NCI-H345 treated with DMSO at 0.1 percent for 48 hours (cell line): ENCODE results near the gene TTPAL.

Experiments
- DNase-seq: peaks from one replicate; lab custom pipeline; 2025; ENCODE audit not compliant: unreplicated experiment; lab: John Stamatoyannopoulos, UW

The TTPAL gene

DNA sequence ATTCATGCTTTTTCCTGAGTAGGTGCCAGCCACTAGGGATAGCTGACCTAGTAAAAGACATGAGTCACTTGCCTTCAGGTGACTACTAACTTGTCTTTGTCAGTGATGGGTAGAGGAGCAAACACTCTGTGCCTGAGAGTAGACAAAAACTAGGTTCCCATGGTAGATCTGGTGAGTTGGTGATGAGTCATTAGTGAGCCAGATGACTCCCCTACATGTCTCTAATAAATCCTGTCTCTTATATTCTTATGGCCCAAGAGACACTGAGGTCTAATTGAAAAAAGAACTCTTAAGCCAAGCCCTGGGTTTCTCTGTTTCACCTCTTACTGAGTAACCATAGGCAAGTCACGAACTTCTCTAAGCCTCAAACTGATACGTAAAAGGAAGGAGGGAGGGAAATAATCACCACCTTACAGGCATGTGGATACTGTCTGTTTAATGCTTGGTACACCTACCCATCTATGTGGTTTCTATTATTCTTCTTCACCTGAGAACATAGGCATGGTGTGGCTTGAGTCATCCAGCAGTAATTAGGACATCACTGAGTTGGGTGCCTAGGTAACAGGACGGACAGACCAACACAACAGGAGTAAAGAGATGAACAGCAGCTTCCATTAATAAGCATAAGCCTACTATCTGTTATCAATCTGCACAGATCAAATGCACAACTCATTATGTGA, 20.3 kb downstream of the TTPAL start:
- no peak for DNase-seq

DNA sequence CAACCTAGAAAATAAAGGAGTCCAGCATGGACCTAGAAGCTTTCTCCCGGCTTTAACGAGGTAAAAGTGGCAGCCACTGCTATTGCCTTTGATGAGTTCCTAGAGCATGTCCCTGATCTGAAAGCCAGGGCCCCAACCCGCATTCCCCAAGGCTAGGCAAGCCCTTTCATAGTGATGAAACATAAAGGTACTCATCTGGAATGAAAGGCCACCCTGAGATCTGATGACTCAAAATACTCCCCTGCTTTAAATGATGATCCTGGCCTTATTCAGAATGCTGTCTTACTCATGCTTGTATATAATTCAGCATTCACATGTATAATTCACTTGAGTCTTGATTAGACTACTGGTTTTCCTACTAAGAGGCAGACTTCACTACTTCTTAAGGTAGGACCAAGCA, 21.3 kb downstream of the TTPAL start:
- DNase-seq, result no peak

DNA sequence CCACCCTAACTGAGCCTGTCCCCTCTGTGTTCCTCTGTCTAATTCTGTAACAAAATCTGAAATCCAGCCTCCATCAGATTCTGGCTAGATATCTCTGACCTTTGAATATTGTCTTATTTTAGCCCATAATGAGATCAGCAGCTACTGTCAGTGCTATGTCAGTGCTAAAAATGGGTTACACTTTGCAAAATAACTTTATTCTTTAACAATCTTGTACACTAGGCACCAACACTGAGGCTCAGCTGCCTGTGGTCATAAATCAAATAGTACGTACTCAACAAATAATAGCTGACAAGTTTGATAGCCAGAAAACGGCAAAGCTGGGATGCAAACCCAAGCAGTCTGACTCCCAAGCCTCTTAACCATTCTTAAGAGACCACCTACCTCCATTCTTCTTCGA, 22.1 kb downstream of the TTPAL start:
- DNase-seq, result no peak

DNA sequence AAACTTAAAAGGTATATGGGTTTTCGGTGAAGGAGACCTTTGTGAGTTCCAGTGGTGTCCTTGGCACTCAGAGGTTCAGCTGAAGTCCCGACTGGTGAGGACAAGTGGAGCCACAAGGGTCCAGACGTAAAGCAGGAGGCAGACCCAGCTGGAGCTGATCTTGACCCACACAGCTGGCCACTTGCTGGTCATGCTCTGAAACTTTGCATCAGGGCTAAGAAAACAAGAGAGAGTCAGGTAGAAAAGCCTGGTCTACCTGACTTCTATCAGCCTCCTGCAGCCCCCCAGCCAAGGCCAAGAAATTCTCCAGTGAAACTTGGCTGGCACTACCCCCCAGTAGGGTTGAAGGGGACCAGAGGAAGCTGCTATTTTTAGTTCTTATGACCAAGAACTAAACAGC, 24.5 kb downstream of the TTPAL start:
- DNase-seq, result no peak

DNA sequence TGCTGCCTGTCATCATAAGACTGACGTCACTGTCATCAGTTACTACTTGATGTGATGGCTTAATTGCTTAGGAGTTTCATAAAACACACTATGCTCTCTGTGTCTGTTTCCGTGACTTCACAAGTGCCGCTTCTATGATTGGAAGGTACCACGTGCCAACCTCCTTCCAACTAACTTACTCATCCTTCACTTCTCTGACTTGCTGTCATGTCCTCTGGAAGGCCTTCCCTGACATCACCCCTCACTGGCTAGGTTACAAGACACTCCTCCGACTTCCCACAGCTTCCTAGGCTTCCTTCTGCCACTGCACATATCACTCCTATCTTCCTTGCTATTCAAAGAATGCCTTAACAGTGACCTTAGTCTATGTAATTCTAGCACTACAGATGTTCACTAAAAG, 25.8 kb downstream of the TTPAL start:
- DNase-seq, result no peak

DNA sequence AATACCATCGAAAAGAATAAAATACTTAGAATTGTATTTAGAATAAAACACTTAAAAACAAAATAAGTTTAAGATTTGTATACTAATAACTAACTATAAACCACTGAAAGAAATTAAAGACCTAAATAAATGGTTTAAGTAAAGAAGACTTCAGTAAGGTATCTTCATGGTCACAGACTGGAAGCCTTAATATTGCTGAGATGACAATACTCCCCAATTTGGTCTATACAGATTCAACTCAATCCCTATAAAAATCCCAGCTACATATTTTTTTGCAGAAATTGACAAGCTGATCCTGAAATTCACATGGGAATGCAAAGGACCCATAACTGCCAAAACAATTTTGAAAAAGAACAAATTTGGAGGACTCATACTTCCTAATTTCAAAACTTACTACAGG, 27.3 kb downstream of the TTPAL start:
- DNase-seq, result no peak

DNA sequence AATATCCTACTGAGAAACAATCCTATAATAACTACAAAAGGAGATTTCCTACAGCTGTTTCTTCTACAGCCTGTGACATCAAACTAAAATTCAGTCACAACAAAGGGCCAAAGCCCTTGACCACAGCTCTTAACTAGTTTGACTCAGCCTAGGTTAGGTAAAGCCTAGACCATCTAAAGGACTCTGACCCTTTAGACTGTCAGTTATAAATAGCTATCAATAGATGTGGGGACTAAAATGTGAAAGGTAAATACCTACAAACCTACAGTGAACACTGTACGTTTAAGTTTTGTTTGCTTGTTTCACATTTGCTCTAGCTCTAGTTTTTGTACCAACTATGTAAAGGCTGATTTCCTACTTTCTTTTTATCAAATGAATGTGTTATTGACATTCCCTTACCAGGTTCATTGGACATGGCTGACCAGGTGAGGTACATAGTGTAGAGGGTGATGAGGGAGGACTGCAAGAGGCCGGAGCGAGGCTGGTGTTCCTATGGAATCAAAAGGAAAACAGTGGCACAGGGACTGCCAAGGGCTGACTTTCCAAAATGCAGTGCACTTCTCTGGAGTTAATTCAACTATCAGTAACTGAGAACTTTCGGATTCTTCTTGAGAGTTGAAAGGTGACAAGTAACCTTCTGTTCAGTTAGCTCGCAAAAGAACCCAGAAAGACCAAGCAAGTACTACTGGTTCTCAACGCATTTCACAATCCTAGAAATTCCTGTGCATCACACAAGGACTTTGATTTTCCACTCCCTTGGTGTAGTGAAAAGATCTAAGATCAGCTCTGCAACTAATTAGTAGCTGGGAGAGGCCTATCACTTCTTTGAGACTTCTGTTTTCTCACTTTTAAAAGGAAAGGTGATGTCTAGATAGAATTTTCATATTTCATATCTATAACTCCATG, 29.0 kb downstream of the TTPAL start:
- no peak for DNase-seq

DNA sequence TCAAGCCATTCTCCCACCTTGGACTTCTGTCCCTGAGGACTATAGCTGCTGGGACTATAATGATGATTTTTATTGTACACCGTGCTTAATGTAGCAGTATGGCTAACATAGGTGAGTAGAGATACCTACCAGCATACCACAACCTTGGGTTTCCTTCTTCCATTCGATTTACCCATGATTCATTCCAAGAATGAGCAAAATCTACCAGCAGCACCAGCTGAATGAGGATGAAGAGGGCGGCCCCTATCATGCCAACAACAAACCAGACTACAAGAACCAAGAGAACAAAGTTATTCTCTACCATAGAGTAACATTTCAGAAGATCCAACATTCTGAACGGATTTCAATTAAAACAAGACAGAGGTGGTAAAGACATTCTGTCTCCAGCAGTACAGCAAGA, 34.1 kb downstream of the TTPAL start:
- no peak for DNase-seq

DNA sequence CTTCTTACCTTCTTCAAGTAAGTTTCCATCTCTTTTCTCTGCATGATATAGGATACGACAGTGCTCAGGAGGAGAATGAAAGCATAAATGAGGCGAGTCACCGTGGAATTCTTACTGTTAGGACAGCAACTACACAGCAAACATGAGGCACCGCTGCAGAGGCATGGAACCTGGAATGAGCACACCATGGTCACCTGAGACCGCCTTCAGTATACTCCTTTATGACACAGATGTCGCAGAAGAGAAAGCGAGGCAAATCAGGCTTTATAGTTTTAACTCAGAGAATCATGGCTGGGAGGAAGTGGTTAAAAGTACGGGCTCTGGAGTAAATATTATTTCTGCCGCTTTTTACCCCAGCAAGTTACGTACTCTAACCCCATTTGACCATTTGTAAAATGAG, 38.2 kb downstream of the TTPAL start:
- no peak for DNase-seq

DNA sequence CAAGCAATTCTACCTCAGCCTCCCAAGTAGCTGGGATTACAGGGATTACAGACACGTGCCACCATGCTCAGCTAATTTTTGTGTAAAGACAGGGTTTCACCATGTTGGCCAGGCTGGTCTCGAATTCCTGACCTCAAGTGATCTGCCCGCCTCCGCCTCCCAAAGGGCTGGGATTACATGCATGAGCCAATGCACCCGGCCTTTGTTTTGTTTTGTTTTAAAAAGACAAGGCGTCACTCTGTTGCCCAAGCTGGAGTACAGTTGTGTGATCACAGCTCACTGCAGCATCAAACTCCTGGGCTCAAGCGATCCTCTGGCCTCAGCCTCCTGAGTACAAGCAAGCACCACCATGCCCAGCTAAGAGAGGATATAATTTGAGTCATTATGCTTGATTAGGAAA, 40.8 kb downstream of the TTPAL start:
- no peak for DNase-seq

DNA sequence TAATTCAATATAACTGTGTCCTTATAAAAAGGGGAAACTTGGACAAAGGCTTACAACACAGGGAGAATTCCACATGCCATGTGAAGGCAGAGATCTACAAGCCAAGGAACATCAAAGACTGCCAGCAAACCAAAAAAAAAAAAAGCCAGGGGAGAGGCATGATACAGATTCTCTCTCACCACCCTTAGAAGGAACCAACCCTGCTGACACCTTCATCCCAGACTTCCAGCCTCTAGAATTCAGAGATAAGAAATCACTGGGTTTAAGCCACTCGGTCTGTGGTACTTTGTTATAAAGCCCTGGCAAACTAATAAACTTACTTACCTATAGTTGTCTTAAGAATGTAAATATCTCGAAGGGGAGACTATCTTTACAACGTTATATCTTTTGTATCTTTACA, 41.8 kb downstream of the TTPAL start:
- no peak for DNase-seq

DNA sequence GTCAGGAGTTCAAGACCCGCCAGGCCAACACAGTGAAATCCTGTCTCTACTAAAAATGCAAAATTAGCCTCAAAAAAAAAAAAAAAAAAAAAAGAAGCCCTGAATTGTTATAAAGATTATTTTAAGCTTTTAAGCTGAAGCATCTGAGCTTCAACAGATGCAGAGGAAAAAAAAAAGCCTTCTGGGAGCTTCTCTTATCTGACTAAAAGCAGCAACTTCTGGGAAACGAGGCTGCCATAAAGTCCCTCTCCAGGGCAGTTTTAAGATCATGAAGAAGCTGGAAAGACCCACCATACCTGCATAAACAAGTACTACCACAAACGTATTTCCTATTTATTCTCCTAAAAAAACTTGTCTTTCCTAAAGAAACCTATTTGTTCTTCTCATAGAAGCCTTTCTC, 42.6 kb downstream of the TTPAL start:
- DNase-seq, result no peak

DNA sequence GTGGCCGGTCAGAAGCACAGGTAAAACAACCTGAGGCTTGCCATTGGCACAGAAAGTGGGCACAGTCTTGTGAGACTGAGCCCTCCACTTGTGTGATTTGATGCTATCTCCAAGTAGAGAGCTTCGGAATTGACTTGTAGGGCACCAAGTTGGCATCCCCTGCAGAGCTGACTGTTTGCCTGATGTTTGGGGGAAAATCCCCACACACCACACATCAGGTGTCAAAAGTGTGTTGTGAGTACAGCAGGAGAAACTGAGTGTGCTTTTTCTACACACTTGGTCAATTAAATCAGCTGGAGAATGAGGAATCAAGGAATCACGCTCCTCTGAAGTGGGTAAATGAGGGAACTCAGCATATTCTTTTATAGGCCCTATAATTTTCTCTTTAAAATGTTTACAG, 45.2 kb downstream of the TTPAL start:
- no peak for DNase-seq

DNA sequence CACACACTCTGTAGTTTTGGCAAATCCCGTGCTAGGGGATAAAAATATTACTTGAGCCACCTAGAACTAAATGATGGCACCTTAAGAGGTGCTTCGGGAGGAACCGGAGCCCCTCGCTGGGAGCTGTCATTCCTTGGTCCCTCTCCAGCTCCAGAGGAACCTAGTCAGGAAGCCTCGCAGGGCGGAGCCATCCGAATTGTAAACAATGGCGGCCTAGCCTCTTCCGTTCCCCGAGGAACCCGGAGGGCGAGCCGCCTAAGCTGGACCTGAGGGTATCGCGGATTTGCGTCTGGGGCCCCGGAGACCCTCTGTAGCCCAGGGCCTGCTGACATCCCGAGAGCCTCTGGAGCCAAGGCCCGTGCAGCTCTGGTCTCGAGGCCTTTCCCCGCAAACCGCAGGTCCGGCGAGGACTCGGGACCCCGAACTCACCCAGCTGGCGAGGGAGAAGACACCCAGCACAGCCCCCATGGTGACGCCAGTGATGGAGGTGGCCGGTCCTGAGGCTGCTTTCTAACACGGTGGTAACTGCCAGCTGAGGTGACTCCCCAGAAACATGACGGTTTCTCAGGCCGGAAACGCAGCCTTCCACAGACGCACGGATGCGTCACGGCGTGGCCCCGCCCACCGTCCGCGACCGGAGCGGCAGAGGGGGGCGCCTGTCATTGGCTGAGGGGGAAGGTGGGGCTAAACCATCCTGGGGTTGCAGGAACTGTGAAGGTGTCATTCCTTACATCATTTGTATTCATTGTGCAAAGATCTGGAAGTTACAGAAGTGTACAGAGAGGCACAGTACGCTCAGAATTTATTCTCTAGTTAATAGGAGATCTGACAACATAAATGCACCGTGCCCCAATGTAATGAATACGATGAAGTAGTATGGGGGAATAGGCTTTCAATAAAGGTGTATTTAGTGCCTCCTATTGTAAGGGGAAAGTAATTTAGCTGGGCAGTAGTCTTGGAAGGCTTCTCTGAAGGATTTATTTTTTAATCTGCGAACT, 46.1 kb downstream of the TTPAL start, which contains the start of gene SERINC3:
Gene SERINC3, minus strand, starts transcription at position 587 of the 998 bp plus-strand sequence. Its CDS starts 119 bp downstream, at position 468.
- peak; percentile 93 for DNase-seq

DNA sequence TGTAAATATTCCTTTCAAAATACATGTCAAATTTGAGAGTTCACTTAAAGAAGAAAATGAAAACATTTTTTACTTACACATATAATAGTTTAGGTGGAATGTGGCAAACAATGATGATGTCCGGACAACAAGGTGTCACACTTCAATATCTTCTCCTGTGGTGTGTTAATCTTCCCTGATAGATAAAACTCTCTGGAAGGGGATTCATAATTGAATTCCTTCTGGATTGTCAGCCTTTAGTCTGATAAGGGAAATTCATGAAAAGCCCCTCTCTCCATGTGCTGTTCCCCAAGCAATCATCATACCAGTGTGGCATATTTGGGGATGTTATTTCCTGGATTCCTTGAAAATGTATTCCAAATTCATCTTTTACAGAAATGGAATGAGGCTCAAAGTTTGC, 47.2 kb downstream of the TTPAL start:
- no peak for DNase-seq

DNA sequence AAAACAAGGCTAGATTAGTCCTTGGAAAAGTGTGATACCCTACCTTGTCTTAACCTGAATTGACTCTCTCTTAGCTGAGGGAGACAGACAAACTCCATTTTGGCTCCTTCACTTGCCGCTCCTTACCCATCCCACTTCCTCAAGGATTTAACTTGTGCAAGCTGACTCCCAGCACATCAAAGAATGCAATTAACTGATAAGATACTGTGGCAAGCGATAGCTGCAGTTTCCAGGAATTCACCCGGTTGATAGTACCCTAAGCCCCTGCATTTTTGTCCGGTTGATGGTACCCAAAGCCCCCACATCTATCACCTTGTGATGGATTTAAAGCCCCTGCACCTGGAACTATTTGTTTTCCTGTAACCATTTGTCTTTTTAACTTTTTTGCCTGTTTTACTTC, 48.1 kb downstream of the TTPAL start:
- no peak for DNase-seq

DNA sequence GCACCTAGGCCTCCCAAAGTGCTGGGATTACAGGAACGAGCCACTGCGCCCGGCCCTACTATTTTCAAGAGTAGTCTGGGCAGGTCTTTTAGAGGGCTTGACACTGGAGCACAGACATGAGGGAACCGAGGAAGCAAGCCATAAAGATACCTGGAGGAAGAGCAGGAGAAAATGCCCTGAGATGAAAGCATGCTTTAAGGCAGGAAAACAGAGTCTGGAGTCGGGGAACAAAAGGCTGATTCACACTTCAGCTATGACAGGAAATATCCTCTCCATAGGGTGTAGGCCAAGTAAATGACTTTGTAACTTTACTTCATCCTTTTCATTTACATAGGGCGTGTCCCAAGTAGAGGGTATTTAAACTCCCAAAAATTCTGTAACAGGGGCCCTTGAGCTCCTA, 50.5 kb downstream of the TTPAL start:
- no peak for DNase-seq

DNA sequence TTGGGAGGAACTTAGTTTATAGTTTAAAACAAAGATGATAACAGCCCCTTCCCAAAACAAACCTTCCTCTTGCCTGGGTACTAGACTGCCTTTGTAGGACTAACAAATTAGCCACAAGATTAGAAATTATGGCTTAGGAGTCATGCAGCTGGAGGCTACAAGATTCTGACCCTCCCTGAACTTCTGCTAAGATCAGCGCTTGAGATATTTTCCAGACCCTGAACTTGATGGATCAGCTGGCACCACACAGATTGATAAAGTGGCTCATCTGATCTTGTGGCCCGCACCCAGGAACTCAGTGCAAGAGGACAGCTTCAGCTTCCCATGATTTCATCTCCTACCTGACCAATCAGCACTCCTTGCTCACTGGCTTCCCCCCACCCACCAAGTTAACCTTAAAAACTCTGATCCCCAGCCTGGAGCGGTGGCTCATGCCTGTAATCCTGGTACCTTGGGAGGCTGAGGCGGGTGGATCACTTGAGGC, 52.1 kb downstream of the TTPAL start:
- no peak for DNase-seq

DNA sequence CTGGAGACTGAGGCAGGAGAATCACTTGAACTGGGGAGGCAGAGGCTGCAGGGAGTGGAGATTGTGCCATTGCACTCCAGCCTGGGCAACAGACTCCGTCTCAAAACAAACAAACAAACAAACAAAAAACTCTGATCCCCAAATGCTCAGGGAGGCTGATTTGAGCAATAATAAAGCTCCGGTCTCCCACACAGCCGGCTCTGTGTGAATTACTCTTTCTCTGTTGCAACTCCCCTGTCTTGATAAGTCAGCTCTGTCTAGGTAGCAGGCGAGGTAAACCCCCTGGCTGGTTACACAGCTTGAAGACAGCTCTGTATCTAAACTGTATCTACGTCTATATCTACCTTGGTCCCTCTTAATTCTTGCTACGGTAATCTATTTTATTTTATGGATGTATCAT, 52.6 kb downstream of the TTPAL start:
- DNase-seq, result no peak

DNA sequence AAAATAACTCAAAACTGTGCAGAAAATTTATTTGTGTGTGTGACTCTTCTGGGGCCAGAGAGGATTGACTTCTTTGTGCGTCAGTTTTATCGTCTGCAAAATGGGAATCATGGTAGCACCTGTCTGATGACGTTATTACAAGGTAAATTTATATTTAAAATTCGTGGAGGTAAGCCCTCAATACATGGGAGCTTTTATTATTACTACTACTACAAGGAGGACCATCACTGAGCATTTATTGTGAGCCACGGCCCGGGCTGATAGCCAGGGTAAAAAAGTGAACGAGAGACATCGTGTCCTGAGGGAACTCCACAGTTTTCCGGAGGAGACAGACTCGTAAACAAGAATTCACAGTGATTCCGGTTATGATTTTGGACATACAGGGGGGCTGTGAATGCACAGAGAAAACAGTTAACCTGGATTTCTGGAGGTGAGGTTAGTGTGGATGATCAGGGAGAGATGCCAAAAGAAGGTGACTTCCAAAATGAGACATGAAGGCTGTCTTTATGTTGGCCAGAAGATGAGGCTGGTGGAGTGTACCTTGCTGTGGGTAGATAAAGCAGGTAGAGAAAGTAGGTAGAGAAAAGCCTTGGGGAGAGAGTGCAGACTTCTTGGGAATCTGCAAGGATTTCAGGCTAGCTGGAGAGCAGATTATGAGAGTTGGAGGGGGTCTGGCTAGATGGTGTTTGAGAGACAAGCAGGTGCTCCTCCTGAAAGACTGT, 56.7 kb downstream of the TTPAL start:
- no peak for DNase-seq

DNA sequence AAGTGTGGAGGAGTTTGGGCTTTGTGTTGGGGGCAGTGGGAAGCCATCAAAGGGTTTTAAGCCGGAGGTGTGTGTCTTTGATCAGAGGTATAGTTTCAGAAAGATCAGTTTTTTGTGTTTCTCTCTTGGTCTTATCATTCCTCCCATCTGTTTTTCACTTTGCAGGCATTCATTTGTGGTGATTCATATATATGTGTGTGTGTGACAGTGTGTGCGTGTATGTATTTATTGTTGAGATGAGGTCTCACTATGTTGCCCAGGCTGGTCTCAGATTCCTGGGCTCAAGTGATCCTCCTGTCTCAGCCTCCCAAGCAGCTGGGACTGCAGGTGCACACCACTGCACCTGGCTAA, 57.3 kb downstream of the TTPAL start:
- DNase-seq, result peak; percentile 0
